ENCODE results near the gene CDH23. TPM values are rescaled to one million over a fixed set of nuclear protein-coding genes. Genes with fewer than 3 reads are reported as not detected.

Gene CDH23
- total and polyA plus RNA-seq, 2 of the 8 experiments (the other 6 are each of a cell fraction or from before 2014, with no cell fraction given): 1.9 to 4.9 TPM

- POLR2A ChIA-PET (ENCODE audit: partially characterized antibody): interaction anchor here (1.8 kb wide), 1 partner anchor 12 kb away, joined by 4 read pairs; no protein-coding TSS in a partner anchor
- DNase-seq (ENCODE audit: low read depth in 1 of 2, low spot score in 2 of 2): no peak
- Histone ChIP-seq H3K23me2 (ENCODE audit: low read depth, low read length) (no peaks in the 10 kb centered on the region), H3K79me2 (ENCODE audit: control insufficient read depth in 1 of 2, insufficient read depth in 2 of 2, low read length in 2 of 2) (no peaks in the 10 kb centered on the region), H2AK5ac (ENCODE audit: low read depth, low read length) (no peak overlapping the region), H3K56ac (replicated peaks; ENCODE audit: insufficient read length, low read depth, low read length) (no peak overlapping the region), H2BK15ac (ENCODE audit: low read length) (no peak overlapping the region), H3K23ac (ENCODE audit: insufficient read length) (no peak overlapping the region), H3K79me1 (ENCODE audit: low read depth, low read length) (no peaks in the 10 kb centered on the region), H2BK12ac (ENCODE audit: low read depth, low read length) (no peak overlapping the region), H2AFZ (ENCODE audit: low read length) (no peak overlapping the region), H3K4me3 (ENCODE audit: extremely low read depth in 1 of 4, insufficient read depth in 2 of 4, low read depth in 3 of 4, low read length in 4 of 4) (no peak overlapping the region), H3K9ac (replicated peaks in 1 of 4; ENCODE audit: extremely low read depth in 1 of 4, low read depth in 3 of 4, low read length in 3 of 4) (no peak overlapping the region), H2BK120ac (replicated peaks; ENCODE audit: low read depth, low read length) (no peak overlapping the region), H4K20me1 (replicated peaks in 1 of 2; ENCODE audit: control insufficient read depth in 1 of 2, insufficient read depth in 2 of 2, low read length in 2 of 2) (peaks cover 0 to 2% of the 10 kb centered on the region in 2 experiments), H2BK5ac (ENCODE audit: low read depth, low read length) (no peak overlapping the region), H3K4me1 (replicated peaks in 1 of 4; ENCODE audit: control insufficient read depth in 3 of 4, insufficient read depth in 4 of 4, low read length in 3 of 4) (peaks cover 0 to 7% (median 3%) of the 10 kb centered on the region in 4 experiments; a peak in 5 of 7 replicates), H2BK20ac (ENCODE audit: low read length) (no peak overlapping the region), H3K9me3 (ENCODE audit: insufficient read depth in 2 of 2, low read depth in 1 of 2, low read length in 1 of 2) (no peaks in the 10 kb centered on the region), H4K91ac (replicated peaks; ENCODE audit: insufficient read length, low read length) (no peak overlapping the region), H3K18ac (ENCODE audit: extremely low read depth, low read length) (no peak overlapping the region), H3K27me3 (replicated peaks in 1 of 4; ENCODE audit: control insufficient read depth in 3 of 4, extremely low read depth in 1 of 4, insufficient read depth in 3 of 4, low read length in 3 of 4) (peaks cover 0 to 15% (median 10%) of the 10 kb centered on the region in 4 experiments; a peak in 6 of 7 replicates), H3K27ac (ENCODE audit: low read depth, low read length) (no peak overlapping the region), H3K36me3 (ENCODE audit: control insufficient read depth in 2 of 4, insufficient read depth in 4 of 4, low read length in 3 of 4) (no peaks in the 10 kb centered on the region), H3K4me2 (ENCODE audit: insufficient read depth in 1 of 2, low read depth in 2 of 2, low read length in 2 of 2) (no peak overlapping the region), H4K8ac (ENCODE audit: extremely low read depth, insufficient read depth, low read length) (no peak overlapping the region), H3K4ac (replicated peaks; ENCODE audit: insufficient read length, low read depth, low read length) (no peak overlapping the region), H4K5ac (ENCODE audit: insufficient read length, low read depth, low read length) (no peak overlapping the region), H3K14ac (ENCODE audit: insufficient read length) (no peak overlapping the region)
- TF ChIP-seq JUN (IDR thresholded peaks at IDR 0.05; ENCODE audit: low read depth, low read length): no peak
- TF ChIP-seq SUZ12 (IDR thresholded peaks at IDR 0.05; ENCODE audit: low read length): no peak
- no peak for TF ChIP-seq EP300 (IDR thresholded peaks at IDR 0.05; ENCODE audit: borderline replicate concordance in 1 of 2, low read depth in 2 of 2, low read length in 2 of 2)
- no peak for TF ChIP-seq POLR2A (IDR thresholded peaks at IDR 0.05; ENCODE audit: control extremely low read depth in 1 of 2, low read depth in 2 of 2, low read length in 2 of 2)
- TF ChIP-seq PHF8 (conservative IDR thresholded peaks at IDR 0.05; ENCODE audit: low read depth, low read length): no peak
- TF ChIP-seq TAF7 (optimal IDR thresholded peaks at IDR 0.05; ENCODE audit: borderline replicate concordance, low read depth, low read length): no peak
- WGBS, 2 experiments (ENCODE audit: extremely low coverage in 1 of 2, insufficient coverage in 1 of 2, insufficient read length in 1 of 2, insufficient replicate concordance in 2 of 2, low coverage in 1 of 2, low lambda C conversion rate in 2 of 2, missing lambda C conversion rate in 1 of 2): 100% methylated on average over 5 of the region's 6 CpGs; no CpG with 5 or more reads in 1 of the 2 experiments
- CTCF ChIA-PET (ENCODE audit: partially characterized antibody): interaction anchor here (1.1 to 1.6 kb wide), 2 partner anchors 9 to 27 kb away, joined by 3 to 5 read pairs; no protein-coding TSS in a partner anchor
- FAIRE-seq: no peak
Observed at GRCh38 chr10:71802235-71802634, 405.5 kb downstream of the CDH23 start.
